Esophagus mucosa (tissue), 1 donor: ENCODE data around the gene SPATA31D3. TPM values are rescaled to one million over a fixed set of nuclear protein-coding genes. Genes with fewer than 3 reads are reported as not detected.
"Not testable (repeated sequence)": the region's sequence is repeated elsewhere in the genome, so short reads cannot be mapped to it uniquely, and the experiment has no call there.

Experiments
- ATAC-seq: fragments of 200-7000 bp; cut with Tn5 transposase; one replicate; pipeline ENCODE4 v1.9.1; 2020
- total RNA-seq: library from RNA; stranded (reverse); gene quantifications from one replicate; pipeline ENCODE4 v1.2.4, GENCODE V29; 2023
- donor health status: DM: yes; HTN: yes; CAD: no.

SPATA31D3 gene
- total RNA-seq = not detected

GRCh38 chr9:81943393-81943792, at the start of gene SPATA31D3:
Gene SPATA31D3 (plus strand): TSS chr9:81943500. CDS start chr9:81943586, 86 bp downstream.
- ATAC-seq = not testable (repeated sequence)

GRCh38 chr9:81893929-81894328, 49.4 kb upstream of the SPATA31D3 start:
- no peak for ATAC-seq

- no peak for ATAC-seq
These were observed 48.4 kb upstream of the SPATA31D3 start for GRCh38 chr9:81894891-81895290.

GRCh38 chr9:81896070-81896469, 47.2 kb upstream of the SPATA31D3 start:
- no peak for ATAC-seq

DNA sequence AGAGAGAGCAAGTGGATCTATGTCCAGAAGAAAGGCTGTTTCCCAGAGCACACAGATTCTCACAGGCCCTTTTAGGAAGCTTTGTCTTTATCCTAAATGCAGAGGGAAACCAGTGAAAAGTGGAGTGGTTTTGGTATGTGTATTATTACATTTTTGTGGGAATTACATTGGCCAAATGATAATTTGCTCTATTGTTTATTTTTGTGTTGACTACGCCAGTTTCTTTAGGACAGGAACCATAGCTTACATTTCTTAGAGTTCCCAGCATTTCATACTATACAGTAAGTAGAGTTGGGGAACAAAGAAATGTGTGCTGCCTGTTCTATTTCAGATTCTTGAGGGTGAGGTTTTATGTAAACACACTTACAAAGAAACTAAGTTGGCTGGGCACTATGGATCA, 44.4 kb upstream of the SPATA31D3 start:
- ATAC-seq = no peak

GRCh38 chr9:81902196-81902595, 41.1 kb upstream of the SPATA31D3 start:
- ATAC-seq = no peak

DNA sequence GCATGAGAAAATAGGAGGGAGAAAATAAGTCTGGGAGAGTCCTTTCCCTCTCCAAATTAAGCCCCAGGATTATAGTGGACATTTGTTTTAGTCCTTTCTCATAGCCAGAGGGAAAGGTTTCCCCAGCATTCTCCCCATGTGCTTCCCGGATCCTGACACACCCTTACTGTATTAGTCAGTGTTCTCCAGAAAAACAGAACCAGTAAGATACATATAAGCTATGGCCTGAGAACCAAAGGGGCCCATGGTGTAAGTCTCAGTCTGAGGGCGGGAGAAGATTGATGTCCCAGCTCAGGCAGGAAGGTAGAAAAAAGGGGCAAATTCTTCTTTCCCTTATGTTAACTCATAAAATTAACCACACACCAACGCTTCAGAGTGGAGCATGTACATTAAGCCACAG, 40.7 kb upstream of the SPATA31D3 start:
- no peak for ATAC-seq

GRCh38 chr9:81906671-81907070, 36.6 kb upstream of the SPATA31D3 start:
- no peak for ATAC-seq

DNA sequence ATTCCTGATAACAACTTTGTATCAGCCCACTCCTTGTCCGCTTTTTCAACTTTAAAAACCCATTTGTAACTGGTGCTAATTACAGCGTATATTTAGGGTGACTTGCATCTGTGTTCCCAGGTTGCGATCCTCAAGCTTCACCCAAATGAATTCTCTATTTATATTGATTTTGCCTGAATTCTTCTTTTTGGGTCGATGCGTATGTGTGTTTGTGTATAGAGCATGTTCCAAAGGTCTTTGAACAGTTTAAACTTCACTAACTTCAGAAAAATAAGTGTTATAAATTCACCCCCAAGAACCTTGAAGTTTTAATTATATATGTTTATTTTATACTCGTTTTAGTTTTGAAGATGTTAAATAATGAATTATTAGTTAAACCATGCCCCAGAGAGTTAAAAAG, 31.2 kb upstream of the SPATA31D3 start:
- no peak for ATAC-seq

GRCh38 chr9:81915801-81916505, 27.3 kb upstream of the SPATA31D3 start:
- no peak for ATAC-seq

DNA sequence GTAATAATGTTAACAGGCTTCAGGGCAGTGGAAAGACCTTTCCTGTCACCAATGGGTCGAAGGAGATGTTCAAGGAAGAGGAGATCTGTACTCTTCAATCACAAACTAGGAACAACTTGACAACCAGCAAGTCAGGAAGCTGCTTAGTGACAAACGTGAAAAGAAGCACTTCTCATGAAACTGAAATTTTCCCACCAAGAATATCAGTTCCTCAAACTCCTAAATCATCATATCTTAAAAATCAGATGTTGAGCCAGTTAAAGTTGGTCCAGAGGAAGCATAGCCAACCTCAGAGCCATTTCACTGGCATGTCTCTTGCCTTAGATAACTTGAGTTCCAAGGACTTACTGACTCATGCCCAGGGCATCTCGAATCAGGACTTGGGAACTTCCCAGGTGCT, 24.8 kb upstream of the SPATA31D3 start:
- ATAC-seq = not testable (repeated sequence)

- not testable (repeated sequence) for ATAC-seq
These were observed 15.0 kb upstream of the SPATA31D3 start, which contains the start of gene SPATA31D4 for GRCh38 chr9:81928305-81928704. Gene SPATA31D4 (plus strand): TSS chr9:81928428. CDS start chr9:81928514, 86 bp downstream.

- not testable (repeated sequence) for ATAC-seq
These were observed 13.2 kb upstream of the SPATA31D3 start for GRCh38 chr9:81930147-81930546.

- not testable (repeated sequence) for ATAC-seq
These were observed 9.8 kb upstream of the SPATA31D3 start for GRCh38 chr9:81933547-81933946.

DNA sequence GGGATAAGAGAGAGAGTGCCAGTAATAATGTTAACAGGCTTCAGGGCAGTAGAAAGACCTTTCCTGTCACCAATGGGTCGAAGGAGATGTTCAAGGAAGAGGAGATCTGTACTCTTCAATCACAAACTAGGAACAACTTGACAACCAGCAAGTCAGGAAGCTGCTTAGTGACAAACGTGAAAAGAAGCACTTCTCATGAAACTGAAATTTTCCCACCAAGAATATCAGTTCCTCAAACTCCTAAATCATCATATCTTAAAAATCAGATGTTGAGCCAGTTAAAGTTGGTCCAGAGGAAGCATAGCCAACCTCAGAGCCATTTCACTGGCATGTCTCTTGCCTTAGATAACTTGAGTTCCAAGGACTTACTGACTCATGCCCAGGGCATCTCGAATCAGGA, 5.3 kb downstream of the SPATA31D3 start:
- ATAC-seq = not testable (repeated sequence)

GRCh38 chr9:81953096-81953495, 9.8 kb downstream of the SPATA31D3 start:
- ATAC-seq = no peak

- no peak for ATAC-seq
These were observed 12.3 kb downstream of the SPATA31D3 start for GRCh38 chr9:81955625-81956024.

DNA sequence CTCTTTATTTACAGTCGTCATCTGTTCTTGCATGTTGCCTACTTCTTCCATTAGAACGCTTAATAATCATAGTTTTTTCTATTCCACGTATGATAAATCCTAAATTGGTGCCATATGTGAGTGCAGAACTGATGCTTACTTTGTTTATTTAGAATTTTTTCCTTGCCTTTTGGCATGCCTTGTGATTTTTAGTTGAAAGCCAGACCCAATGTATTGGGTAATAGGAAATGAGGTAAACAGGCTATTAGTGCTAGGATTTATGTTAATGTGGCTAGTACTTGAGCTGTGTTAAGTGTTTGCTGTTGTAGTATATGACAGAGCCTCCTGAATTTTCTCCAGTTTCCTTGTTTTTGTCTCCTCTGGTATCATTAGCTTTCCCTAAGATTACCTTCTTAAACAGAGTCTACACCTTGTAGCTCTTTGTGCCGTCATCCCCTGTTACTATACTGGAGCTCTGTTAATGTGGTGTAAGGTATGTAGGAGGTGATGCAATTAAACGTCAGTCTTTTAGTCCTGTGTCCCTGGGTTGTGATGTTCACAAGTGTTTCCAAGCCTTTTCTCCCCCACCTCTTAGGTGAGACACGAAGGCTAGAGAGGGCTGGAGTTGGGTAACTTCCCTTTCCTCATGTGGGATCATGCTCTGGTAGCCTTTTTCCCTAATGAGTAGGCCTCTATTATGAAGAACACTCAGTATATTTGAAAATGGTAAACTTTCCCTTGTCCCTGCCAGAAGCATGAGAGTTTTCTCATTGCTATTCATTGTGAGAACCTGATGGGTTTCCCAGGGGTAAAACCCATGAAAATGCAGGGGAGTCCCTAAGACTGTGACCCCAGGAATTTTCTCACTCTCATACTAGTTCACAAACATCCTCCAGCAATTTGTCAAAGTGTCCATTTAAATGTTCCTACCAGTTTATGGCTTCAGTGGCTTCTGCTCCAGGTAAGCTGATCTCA, 21.2 kb downstream of the SPATA31D3 start:
- ATAC-seq = no peak

GRCh38 chr9:81968026-81968425, 24.7 kb downstream of the SPATA31D3 start:
- no peak for ATAC-seq

- no peak for ATAC-seq
These were observed 26.7 kb downstream of the SPATA31D3 start for GRCh38 chr9:81969971-81970370.

DNA sequence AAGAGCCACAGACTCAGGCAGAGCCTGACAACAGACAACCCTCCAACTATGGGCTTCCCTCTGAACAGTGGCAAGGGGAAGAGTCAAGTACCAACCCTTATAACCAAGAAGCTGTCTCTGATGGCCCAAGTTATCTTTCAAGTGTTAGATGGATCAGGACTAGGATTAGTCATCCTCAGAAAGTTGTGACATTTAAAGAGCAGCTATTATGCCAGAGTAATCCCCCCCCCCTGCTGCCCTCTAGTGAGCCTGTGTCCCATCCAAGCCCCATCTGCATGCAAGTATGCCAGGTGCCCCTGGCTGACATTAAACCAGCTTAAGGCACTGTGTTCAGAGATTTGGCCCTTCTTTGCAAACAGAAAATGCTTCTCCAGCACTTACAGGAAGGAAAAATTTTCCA, 28.4 kb downstream of the SPATA31D3 start:
- no peak for ATAC-seq

GRCh38 chr9:81974764-81975163, 31.5 kb downstream of the SPATA31D3 start:
- ATAC-seq = no peak

- ATAC-seq = no peak
These were observed 33.1 kb downstream of the SPATA31D3 start for GRCh38 chr9:81976351-81976750.

- ATAC-seq = no peak
These were observed 35.9 kb downstream of the SPATA31D3 start for GRCh38 chr9:81979196-81979595.
